ENCODE data around the gene SEPTIN8.

Gene SEPTIN8

GRCh38 chr5:132765311-132766019 is 11.6 kb downstream of the SEPTIN8 start:
- Histone ChIP-seq H3K36me3 (ENCODE audit: control insufficient read depth in 2 of 2, insufficient read depth in 1 of 2, low read length in 2 of 2) (peaks cover 4 to 57% of the 10 kb centered on the region in 2 experiments; a peak in 2 of 3 replicates), H3K27ac (ENCODE audit: extremely low read depth, low read depth, low read length) (no peak overlapping the region), H3K4me3 (ENCODE audit: low read depth, low read length) (no peak overlapping the region), H3K4me1 (ENCODE audit: control insufficient read depth, insufficient read depth, low read length) (no peaks in the 10 kb centered on the region), H3K9me3 (ENCODE audit: control insufficient read depth, insufficient read depth, low read depth, low read length) (no peaks in the 10 kb centered on the region)
- no peak for TF ChIP-seq ZNF2 (tag by site-specific recombination; IDR thresholded peaks at IDR 0.05)
- TF ChIP-seq ZNF560 (tag by site-specific recombination; IDR thresholded peaks at IDR 0.05; ENCODE audit: borderline replicate concordance) = no peak
- TF ChIP-seq KLF1 (tag by site-specific recombination; IDR thresholded peaks at IDR 0.05) = peak; percentile 47
- TF ChIP-seq ZNF223 (tag by site-specific recombination; IDR thresholded peaks at IDR 0.05) = no peak
- no peak for TF ChIP-seq ZNF416 (tag by site-specific recombination; IDR thresholded peaks at IDR 0.05)
- TF ChIP-seq ZNF704 (tag by site-specific recombination; IDR thresholded peaks at IDR 0.05) = no peak
- TF ChIP-seq ZNF837 (tag by site-specific recombination; IDR thresholded peaks at IDR 0.05) = no peak
- TF ChIP-seq HIC1 (tag by site-specific recombination; IDR thresholded peaks at IDR 0.05) = no peak
- ChIA-PET POLR2A (interaction anchor here (1.4 kb wide), 1 partner anchor 10 kb away, joined by 6 read pairs; no protein-coding TSS in a partner anchor), CTCF (interaction anchor here (1.0 kb wide), 1 partner anchor 177 kb away, joined by 3 read pairs; no protein-coding TSS in a partner anchor)

GRCh38 chr5:132764671-132765238 is 12.3 kb downstream of the SEPTIN8 start:
- Histone ChIP-seq H3K4me3 (ENCODE audit: low read depth, low read length) (no peak overlapping the region), H3K36me3 (ENCODE audit: control insufficient read depth in 2 of 2, insufficient read depth in 1 of 2, low read length in 2 of 2) (peaks cover 4 to 64% of the 10 kb centered on the region in 2 experiments; a peak in 2 of 3 replicates), H3K9me3 (ENCODE audit: control insufficient read depth, insufficient read depth, low read depth, low read length) (no peaks in the 10 kb centered on the region), H3K4me1 (ENCODE audit: control insufficient read depth, insufficient read depth, low read length) (no peaks in the 10 kb centered on the region), H3K27ac (ENCODE audit: extremely low read depth, low read depth, low read length) (no peak overlapping the region)
- TF ChIP-seq ZBTB20 (tag by site-specific recombination; IDR thresholded peaks at IDR 0.05) (no peak), KLF7 (tag by site-specific recombination; IDR thresholded peaks at IDR 0.05; ENCODE audit: borderline replicate concordance) (no peak), ZNF530 (tag by site-specific recombination; IDR thresholded peaks at IDR 0.05; ENCODE audit: low read depth) (no peak), ZNF677 (tag by site-specific recombination; IDR thresholded peaks at IDR 0.05) (no peak), ZNF501 (tag by site-specific recombination; IDR thresholded peaks at IDR 0.05) (no peak), ZSCAN23 (tag by site-specific recombination; IDR thresholded peaks at IDR 0.05) (no peak), ZNF580 (tag by site-specific recombination; IDR thresholded peaks at IDR 0.05) (no peak), ZFP41 (tag by site-specific recombination; IDR thresholded peaks at IDR 0.05; ENCODE audit: borderline replicate concordance) (no peak), ZNF416 (tag by site-specific recombination; IDR thresholded peaks at IDR 0.05) (no peak), ZNF239 (tag by site-specific recombination; IDR thresholded peaks at IDR 0.05) (no peak), KLF8 (tag by site-specific recombination; IDR thresholded peaks at IDR 0.05) (no peak), ZNF658 (tag by site-specific recombination; IDR thresholded peaks at IDR 0.05) (no peak), ZNF791 (tag by site-specific recombination; IDR thresholded peaks at IDR 0.05) (no peak), ZNF747 (tag by site-specific recombination; IDR thresholded peaks at IDR 0.05) (no peak)
- ChIA-PET POLR2A (no interaction called here), CTCF (interaction anchor here (1.0 to 1.4 kb wide), 2 partner anchors 10 to 177 kb away, joined by 3 read pairs; no protein-coding TSS in a partner anchor)
